ENCODE results near the gene AGAP2. TPM values are rescaled to one million over a fixed set of nuclear protein-coding genes. Genes with fewer than 3 reads are reported as not detected.

The AGAP2 gene
- total and polyA plus RNA-seq, 2 of the 13 experiments (the other 11 are each of a cell fraction or from before 2014, with no cell fraction given) = 0.38 to 0.45 TPM

GRCh38 chr12:57726151-57726883 lies 12.2 kb downstream of the AGAP2 start (continued):
- TF ChIP-seq ARID4A (CRISPR knock-in tag; IDR thresholded peaks at IDR 0.05; ENCODE audit: borderline replicate concordance) = no peak; the same call in 1 of the 2 replicates
- peak; percentile 52; the same call in 1 of the 2 replicates for TF ChIP-seq MIER2 (CRISPR knock-in tag; IDR thresholded peaks at IDR 0.05)
- TF ChIP-seq PPARG (CRISPR knock-in tag; conservative IDR thresholded peaks at IDR 0.05) = no peak
- peak; percentile 76 for TF ChIP-seq KDM2A (CRISPR knock-in tag; IDR thresholded peaks at IDR 0.05; ENCODE audit: borderline replicate concordance, low read depth)
- no peak for TF ChIP-seq YEATS2 (CRISPR knock-in tag; IDR thresholded peaks at IDR 0.05; ENCODE audit: borderline replicate concordance)
- peak; percentile 59 for TF ChIP-seq STAG1 (CRISPR knock-in tag; IDR thresholded peaks at IDR 0.05)
- peak; percentile 46; the same call in 1 of the 2 replicates for TF ChIP-seq SRY (CRISPR knock-in tag; IDR thresholded peaks at IDR 0.05)
- no peak for TF ChIP-seq ZNF720 (CRISPR knock-in tag; IDR thresholded peaks at IDR 0.05)
- peak; percentile 61 for TF ChIP-seq ZNF574 (CRISPR knock-in tag; IDR thresholded peaks at IDR 0.05)
- TF ChIP-seq ZSCAN20 (CRISPR knock-in tag; IDR thresholded peaks at IDR 0.05; ENCODE audit: borderline replicate concordance) = no peak
- TF ChIP-seq DNMT1 (CRISPR knock-in tag; IDR thresholded peaks at IDR 0.05) = 0 out of 2 replicates have a peak, but pooled peaks have one; percentile 24
- no peak for TF ChIP-seq ZNF121 (CRISPR knock-in tag; IDR thresholded peaks at IDR 0.05)
